ENCODE data around the gene MR1.

GRCh38 chr1:181076852-181077251 is 43.1 kb downstream of the MR1 start:
- no peak for TF ChIP-seq COPS2 (conservative IDR thresholded peaks at IDR 0.05)
- TF ChIP-seq CREB1 (IDR thresholded peaks at IDR 0.05): no peak
- no peak for TF ChIP-seq CREB1 (CRISPR knock-in tag; IDR thresholded peaks at IDR 0.05)
- no peak for TF ChIP-seq FOXM1 (IDR thresholded peaks at IDR 0.05; ENCODE audit: low read depth)
- TF ChIP-seq FOXM1 (CRISPR knock-in tag; IDR thresholded peaks at IDR 0.05; ENCODE audit: low read depth): no peak
- no peak for TF ChIP-seq ZFX (CRISPR knock-in tag; IDR thresholded peaks at IDR 0.05)
- no peak for TF ChIP-seq MYBL2 (IDR thresholded peaks at IDR 0.05; ENCODE audit: low read depth)
- no peak for TF ChIP-seq MYBL2 (CRISPR knock-in tag; IDR thresholded peaks at IDR 0.05; ENCODE audit: borderline replicate concordance)
- TF ChIP-seq SP1 (CRISPR knock-in tag; IDR thresholded peaks at IDR 0.05): no peak
- TF ChIP-seq ILF3 (IDR thresholded peaks at IDR 0.05; ENCODE audit: borderline replicate concordance): no peak
- TF ChIP-seq E2F5 (CRISPR knock-in tag; IDR thresholded peaks at IDR 0.05): no peak
- no peak for TF ChIP-seq RAD51 (IDR thresholded peaks at IDR 0.05; ENCODE audit: borderline replicate concordance, low read depth)
- no peak for TF ChIP-seq MEIS2 (IDR thresholded peaks at IDR 0.05; ENCODE audit: partially characterized antibody)
